NCI-H1694 treated with DMSO at 0.1 percent for 48 hours (cell line): ENCODE data around the gene CIB1.

Experiments
- DNase-seq: peaks from one replicate; lab custom pipeline; 2025; lab: John Stamatoyannopoulos, UW

CIB1 gene

DNA sequence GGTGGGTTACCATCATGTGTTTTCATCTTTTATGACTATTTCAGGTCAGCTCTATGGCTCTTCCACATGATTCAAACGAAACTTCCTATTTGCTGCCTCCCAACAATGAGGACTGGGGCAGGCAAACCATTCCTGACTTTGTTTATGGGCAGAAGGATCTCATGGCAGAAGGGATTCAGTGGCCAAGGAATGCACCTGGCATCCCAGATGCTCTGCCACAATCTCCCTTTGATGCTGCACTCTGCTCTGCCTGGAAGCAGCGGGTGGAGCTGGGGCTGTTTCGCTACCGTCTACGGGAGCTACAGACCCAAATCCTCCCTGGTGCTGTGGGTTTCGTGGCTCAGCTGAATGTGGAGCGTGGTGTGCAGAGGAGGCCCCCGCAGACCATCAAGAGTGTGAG, 7.1 kb upstream of the CIB1 start:
- no peak for DNase-seq

DNA sequence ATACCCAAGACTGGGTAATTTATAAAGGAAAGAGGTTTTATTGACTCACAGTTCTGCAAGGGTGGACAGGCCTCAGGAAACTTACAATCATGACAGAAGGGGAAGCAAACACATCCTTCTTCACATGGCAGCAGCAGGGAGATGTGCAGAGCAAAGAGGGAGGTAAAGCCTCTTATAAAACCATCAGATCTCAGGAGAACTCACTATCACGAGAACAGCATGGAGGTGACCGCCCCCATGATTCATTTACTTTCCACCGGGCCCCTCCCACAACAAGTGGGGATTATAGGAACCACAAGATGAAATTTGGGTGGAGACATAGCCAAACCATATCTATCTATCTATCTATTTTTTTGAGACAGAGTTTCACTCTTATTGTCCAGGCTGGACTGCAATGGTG, 5.6 kb upstream of the CIB1 start:
- DNase-seq = no peak

DNA sequence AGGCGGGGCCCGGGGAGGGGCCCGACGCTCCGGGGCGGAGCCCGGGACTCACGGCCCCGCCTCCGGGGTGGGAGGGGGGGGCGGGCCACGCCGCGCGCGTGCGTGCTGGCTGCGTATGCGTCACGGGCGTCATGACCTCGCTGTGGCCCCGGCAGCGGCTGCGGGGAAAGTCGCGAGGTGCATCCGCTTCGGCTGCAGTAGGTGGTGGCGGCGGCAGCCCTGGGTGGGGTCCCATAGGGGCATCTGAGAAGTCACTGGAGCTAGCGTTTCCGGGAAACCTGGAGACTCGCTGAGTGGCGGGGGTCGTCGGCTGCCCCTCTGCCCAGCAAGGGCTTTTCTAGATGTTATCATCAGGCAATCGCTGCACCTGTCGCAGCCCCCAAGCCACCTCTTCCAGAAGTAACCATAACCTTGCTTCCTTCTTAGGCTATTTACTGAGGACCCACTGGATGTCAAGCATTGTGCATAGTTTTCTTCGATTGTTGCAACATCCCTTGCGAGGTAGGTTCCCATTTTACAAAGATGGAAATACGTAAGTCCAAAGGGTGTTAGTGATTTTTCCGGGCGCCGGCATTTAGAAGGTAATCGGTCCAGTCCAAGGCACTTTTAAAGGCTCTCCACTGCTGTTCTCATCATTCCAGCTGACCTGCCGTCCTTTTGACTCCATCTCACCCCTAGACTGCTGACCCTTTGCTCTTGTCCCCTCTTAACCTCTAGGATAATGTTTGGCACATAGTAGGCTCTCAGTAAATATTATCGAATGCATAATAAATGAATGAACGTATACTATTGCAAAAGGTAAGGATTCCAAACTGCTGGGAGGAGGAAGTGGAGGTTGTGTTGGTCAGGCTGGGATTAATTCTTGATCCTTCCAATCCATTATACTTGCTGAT, 601 bp upstream of the CIB1 start, which contains the start of gene GDPGP1:
GDPGP1 (plus strand) TSS at position 114 of the 893 bp plus-strand sequence. CDS start 6,700 bp downstream, outside the sequence.
- no peak for DNase-seq

DNA sequence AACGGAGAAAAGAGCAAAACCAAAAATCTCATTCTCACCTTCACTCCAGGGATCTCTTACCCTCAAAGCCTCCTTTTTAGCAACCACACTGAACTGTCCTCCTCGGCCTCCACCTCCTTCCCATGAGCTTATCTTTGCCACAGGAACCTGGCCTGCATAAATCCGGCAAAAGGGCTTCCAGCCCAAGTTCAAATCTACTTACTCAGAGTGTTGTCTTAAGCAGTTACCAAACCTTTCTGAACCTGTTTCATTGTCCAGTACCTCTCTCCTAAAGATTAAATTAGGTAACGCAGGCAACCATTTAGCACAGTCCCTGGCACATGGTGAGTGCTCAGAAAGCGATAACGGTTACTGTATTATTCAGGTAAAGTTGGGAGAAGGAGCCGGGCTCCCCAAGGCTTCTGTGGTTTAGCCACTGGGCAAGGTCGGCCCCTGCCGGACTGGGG, 777 bp downstream of the CIB1 start:
- DNase-seq = no peak

DNA sequence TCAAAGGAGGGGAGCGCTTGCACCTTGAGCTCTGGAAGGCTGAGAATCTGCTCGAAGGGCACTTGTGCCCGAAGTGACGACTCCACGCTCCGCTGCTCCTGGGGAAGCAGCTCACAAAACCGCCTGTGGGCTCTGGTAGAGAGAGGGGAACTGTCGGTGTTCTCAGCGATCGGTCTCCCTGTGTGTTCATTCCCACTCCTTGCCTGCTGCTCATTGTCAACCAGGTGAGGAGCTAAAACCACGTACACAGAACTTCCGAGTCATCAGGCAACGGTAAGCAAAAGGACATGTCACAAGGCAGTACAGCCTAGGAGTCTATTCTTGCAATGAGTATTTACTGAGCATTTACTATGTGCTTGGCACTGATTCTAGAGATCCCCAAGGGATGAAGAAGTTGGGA, 1.5 kb downstream of the CIB1 start:
- no peak for DNase-seq

DNA sequence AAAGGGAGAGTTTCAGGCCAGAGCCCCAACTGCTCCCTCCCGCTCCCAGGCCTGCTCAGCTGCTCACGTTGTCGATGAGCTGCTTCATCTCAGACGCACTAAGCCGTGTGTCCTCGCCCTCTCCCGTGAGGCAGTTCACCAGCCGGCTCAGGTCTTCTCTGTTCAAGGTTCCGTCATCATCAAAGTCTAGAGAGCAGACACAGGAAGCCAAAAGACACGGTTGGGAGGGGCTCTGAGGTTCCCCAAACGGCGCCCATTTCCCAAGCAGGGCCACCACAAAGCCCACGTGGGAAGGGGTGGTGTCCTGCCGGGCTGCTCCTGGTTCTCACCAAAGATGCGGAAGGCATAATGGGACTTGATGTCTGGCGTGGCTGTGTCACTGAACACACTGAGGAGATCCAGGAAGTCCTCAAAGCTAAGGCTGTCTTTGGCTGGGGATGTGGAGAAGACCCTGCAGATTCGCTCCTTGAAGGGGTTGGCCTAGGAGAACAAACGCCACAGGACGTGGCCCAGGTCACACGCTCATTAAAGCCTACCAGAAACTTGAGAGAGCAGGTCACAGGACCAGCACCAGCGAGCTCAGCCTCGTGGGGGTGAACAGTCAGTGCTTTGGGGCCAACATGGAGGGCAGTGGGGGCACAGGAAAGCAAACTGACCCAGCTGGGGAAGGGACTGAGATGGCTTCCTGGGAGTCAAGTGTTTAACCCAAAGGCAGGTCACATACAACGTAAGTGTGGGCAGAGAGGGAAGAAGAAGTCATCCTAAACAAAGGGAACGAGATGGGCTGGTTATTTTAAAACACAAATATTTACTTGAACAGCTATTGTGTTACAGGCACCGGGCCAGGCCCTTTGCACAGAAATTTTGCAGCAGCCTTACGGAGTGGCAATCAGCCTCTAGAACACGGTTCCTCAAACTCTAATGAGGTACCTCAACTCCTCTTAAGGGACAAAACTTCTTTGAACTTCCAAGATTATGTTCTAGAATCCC, 2.4 kb downstream of the CIB1 start:
- DNase-seq = no peak

DNA sequence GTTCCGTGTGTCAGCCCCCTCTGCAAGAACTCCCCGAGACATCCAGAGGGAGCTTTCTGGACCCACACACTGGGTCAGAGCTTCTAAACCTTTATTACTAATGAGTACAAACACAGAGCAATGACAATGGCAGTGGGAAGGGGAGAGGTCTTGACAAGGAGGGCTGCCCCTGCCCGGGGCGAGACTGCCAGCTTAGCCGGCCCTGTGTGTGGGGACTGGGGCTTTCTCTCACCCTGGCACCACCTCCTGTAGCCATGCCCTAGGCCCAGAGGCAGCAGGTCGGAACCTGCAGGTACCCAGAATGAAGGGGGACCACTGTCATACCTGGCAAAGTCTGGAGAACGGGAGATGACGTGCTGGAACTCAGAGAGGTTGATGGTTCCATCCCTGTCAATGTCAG, 3.1 kb downstream of the CIB1 start:
- DNase-seq = no peak

DNA sequence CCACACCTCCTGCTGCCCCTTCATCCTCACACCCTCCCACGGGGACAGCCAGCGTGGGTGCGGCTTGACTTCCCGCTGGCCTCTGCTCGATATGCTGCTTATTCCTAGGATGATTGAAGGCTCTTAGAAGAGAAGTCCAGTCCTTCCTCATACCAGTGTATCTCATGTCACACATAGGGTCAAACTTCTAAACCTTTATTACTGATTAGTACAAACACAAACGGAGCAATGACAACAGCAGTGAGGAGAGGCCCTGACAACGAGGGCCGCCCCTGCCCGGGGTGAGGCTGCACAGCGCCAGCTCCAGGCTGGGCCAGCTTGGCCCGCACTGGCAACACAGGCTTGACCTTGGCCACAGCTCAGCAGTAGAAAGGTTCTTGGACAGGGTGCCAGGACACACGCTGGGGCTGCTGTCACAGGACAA, 3.7 kb downstream of the CIB1 start:
- DNase-seq = no peak

DNA sequence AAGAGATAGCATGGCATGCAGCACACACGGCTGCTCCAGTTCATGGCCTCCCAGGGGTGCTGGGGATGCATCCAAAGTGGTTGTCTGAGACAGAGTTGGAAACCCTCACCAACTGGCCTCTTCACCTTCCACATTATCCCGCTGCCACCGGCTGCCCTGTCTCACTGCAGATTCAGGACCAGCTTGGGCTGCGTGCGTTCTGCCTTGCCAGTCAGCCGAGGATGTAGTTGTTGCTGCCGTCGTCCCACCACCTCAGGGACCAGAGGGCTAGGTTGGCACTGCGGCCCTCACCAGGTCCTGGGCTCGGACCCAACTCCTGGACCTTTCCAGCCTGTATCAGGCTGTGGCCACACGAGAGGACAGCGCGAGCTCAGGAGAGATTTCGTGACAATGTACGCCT, 4.8 kb downstream of the CIB1 start:
- DNase-seq = no peak

DNA sequence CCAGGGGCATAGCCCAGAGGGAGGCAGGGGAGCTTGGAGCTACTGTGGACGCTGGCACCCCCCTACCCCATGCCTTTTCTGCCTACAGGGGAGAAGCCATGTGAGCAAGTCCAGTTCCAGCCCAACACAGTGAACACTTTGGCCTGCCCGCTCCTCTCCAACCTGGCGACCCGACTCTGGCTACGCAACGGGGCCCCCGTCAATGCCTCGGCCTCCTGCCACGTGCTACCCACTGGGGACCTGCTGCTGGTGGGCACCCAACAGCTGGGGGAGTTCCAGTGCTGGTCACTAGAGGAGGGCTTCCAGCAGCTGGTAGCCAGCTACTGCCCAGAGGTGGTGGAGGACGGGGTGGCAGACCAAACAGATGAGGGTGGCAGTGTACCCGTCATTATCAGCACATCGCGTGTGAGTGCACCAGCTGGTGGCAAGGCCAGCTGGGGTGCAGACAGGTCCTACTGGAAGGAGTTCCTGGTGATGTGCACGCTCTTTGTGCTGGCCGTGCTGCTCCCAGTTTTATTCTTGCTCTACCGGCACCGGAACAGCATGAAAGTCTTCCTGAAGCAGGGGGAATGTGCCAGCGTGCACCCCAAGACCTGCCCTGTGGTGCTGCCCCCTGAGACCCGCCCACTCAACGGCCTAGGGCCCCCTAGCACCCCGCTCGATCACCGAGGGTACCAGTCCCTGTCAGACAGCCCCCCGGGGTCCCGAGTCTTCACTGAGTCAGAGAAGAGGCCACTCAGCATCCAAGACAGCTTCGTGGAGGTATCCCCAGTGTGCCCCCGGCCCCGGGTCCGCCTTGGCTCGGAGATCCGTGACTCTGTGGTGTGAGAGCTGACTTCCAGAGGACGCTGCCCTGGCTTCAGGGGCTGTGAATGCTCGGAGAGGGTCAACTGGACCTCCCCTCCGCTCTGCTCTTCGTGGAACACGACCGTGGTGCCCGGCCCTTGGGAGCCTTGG, 5.6 kb downstream of the CIB1 start:
- DNase-seq = no peak

DNA sequence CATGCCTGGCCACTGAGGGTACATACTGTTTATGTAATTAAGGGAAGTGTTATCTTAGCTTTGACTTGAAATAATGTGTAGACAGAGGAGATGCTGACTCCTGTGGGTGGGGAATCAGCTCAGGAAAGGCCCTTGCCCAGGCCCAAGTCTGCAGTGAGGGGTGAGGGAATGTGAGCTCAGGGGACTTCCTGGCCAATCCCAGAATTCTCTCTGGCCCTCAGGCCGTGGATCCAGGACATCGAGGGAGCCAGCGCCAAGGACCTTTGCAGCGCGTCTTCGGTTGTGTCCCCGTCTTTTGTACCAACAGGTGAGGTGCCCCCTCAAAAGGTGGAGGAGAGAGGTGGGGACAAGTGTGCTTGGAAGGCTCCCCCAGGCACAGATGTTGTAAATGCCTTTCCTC, 6.4 kb downstream of the CIB1 start:
- no peak for DNase-seq

DNA sequence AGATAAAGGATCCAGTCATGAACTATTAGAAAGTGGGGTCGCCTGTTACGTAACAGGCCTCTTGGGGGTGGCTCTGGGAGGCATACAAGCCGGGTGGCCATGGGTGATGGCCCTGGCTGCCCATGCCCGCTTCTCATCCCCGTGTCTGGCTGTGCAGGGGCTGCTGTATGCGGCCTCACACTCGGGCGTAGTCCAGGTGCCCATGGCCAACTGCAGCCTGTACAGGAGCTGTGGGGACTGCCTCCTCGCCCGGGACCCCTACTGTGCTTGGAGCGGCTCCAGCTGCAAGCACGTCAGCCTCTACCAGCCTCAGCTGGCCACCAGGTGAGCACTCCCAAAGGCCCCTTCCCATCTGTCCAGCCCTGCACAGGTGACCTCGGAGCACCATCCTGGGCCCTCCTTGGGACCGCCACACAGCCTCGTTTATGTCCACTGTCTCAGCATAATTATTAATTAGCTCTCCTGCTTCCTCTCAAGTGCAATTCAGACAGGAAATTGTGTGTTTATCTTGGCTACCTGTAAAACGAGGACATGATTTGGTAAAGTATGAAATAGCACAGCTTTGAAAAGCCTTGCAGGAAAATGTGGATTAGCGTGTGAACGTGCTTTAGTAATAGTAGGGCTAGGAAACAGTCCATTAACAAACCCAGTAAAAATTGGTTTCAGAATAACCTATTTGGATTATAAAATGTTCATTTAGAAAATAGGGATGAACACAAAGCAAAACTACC, 8.1 kb downstream of the CIB1 start:
- no peak for DNase-seq

DNA sequence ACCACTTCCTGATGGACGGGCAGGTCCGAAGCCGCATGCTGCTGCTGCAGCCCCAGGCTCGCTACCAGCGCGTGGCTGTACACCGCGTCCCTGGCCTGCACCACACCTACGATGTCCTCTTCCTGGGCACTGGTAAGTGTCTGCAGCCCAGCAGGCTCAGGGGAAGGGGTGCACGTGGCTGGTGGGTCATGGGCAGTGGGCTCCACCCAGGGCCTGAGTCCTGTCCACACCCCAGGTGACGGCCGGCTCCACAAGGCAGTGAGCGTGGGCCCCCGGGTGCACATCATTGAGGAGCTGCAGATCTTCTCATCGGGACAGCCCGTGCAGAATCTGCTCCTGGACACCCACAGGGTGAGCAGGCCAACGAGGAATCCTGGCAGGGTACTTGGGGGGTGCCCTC, 8.7 kb downstream of the CIB1 start:
- no peak for DNase-seq

DNA sequence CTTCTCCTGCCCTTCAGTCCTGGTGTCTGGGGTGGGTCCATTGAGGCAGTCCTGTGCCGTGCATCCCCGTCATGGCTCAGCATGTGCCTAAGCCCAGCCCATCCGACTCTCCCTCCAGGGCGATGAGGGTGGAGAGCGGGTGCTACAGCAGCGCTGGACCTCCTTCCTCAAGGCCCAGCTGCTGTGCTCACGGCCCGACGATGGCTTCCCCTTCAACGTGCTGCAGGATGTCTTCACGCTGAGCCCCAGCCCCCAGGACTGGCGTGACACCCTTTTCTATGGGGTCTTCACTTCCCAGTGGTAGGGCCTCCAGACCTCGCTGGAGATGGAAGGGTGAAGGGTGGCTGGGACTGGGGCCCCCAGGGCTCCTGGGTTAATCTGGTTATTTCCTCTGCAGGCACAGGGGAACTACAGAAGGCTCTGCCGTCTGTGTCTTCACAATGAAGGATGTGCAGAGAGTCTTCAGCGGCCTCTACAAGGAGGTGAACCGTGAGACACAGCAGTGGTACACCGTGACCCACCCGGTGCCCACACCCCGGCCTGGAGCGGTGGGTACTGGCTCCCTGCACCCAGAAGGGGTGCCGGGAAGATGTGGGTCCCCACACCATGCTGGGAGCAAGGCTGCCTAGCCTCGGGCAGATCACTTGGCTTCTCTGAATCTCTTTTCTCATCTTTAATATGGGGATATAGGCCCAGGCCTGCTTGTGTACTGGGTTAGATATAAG, 10.1 kb downstream of the CIB1 start:
- DNase-seq = no peak

DNA sequence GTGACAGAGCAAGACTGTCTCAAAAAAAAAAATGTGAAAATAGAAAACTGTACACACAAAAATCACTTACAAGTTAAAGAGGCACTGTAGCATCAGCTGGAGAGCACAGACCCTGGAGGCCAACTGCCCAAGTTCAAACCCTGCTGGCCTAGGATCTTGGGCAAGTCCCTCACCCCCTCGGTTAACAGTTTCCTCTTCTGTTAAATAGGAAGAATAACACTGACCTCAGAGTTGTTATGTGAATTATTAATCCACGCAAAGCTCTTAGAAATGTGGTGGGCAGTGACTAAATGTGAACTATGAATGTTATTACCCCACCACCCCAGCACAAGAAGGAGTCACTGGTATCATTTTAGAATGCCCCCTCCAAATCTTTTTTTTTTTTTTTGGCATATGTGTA, 11.2 kb downstream of the CIB1 start:
- DNase-seq = no peak

DNA sequence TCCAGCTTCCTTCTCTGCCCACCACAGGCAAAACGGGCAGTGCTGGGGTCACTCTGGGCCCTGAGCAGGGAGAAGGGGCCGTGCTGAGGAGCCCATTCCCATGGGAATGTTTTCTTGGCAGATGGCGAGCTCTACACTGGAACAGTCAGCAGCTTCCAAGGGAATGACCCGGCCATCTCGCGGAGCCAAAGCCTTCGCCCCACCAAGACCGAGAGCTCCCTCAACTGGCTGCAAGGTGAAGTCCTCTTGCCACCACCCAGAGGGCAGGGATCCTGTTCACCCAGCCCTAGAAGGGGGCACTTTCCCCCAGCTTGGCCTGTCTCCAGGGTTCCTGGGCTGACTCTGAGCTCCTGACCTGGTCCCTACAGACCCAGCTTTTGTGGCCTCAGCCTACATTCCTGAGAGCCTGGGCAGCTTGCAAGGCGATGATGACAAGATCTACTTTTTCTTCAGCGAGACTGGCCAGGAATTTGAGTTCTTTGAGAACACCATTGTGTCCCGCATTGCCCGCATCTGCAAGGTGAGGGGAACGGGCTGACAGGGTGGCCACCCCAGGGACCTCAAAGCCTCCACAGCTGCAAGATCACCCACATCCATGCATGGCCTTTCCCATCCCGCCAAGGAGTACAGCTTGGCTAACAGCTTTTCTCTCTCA, 12.4 kb downstream of the CIB1 start:
- peak; percentile 68 for DNase-seq

DNA sequence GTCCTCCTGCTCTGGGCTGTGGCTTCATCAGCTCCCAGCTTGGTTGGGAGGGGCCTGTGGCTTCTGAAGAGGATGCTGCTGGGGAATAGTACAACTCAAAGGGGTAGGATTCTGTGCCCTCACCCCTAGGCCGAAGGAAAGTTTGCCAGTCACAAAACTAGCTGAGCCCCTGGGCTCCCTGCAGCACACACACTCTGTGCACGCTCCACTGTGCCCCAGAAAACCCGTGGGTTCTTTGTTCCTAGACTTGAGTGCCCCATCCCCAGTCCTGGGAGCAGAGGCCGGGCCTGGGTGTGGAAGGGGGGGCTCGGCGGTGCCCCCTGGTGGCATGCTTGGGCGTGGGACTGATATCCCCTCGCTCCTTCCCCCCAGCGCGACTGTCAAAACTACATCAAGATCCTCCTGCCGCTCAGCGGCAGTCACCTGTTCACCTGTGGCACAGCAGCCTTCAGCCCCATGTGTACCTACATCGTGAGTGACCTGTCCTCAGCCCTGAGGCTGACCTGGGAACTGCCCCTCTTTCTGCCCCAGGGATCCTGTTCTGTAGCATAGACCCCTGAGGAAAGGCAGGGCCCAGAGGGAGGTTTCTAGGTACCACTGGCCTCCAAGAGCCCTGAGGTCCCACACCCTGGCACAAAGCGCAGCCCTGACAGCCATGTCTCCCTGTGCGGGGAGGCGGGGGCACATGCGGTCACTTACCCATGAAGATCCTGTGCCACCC, 14.2 kb downstream of the CIB1 start:
- DNase-seq = no peak

DNA sequence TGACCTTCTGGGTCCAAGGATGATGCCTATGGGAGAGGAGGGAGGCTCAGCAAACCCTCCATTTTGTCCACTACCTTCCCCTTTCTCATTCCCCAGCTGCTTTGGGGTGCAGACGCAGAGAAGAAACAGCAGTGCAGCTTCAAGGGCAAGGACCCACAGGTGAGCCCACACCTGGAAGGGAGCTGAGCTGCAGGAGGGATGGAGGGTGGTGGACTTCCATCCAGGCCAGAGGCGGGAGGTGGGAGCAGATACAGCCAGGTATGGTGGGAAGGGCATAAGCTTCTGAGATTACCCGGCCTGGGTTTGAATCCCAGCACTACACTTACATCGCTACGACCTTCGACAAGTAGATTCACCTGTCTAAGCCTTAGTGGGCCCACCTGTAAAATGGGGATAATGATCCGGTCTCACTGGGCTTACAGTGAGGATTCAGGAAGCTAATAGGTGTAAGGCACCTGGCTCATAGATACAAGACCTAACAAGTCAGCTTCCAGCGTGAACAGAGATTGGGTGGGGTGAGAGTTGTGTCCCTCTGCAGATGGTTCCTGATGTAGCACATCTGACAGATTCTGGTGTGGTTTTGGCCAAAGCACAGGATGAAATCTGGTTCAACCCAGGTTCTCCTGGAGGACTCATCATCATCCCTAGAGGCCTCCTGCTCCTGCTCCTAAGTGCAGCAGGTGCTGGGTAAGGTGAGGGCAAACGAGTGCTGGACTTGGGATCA, 15.9 kb downstream of the CIB1 start:
- DNase-seq = no peak
